WTC11 (cell line): ENCODE results near the gene FAM20A.

Source experiments
- CTCF ChIP-seq: fragments of 200-600 bp; IDR thresholded peaks from 2 replicates; pipeline ENCODE4 v1.8.0; 2022; ENCODE audit warnings: antibody characterized with exemption
- ETV6 ChIP-seq: sonication (generic); formaldehyde crosslinking; IDR thresholded peaks from 2 replicates; pipeline ENCODE4 v1.8.1; 2022; ENCODE audit warnings: mild to moderate bottlenecking, missing genetic modification reagents
- GABPB1 ChIP-seq: sonication (generic); formaldehyde crosslinking; IDR thresholded peaks from 2 replicates; pipeline ENCODE4 v1.8.1; 2023; ENCODE audit warnings: mild to moderate bottlenecking, missing genetic modification reagents
- GTF2I ChIP-seq: fragments of 250-450 bp; sonication (Bioruptor Pico); conservative IDR thresholded peaks from 2 replicates; pipeline ENCODE4 v1.4.0; 2021; ENCODE audit warnings: mild to moderate bottlenecking
- ZNF121 ChIP-seq: sonication (generic); formaldehyde crosslinking; IDR thresholded peaks from 2 replicates; pipeline ENCODE4 v1.8.0; 2023; ENCODE audit warnings: missing genetic modification reagents
- ZNF219 ChIP-seq: sonication (generic); formaldehyde crosslinking; IDR thresholded peaks from 2 replicates; pipeline ENCODE4 v1.8.0; 2023; ENCODE audit warnings: missing genetic modification reagents, mild to moderate bottlenecking, borderline replicate concordance

DNA sequence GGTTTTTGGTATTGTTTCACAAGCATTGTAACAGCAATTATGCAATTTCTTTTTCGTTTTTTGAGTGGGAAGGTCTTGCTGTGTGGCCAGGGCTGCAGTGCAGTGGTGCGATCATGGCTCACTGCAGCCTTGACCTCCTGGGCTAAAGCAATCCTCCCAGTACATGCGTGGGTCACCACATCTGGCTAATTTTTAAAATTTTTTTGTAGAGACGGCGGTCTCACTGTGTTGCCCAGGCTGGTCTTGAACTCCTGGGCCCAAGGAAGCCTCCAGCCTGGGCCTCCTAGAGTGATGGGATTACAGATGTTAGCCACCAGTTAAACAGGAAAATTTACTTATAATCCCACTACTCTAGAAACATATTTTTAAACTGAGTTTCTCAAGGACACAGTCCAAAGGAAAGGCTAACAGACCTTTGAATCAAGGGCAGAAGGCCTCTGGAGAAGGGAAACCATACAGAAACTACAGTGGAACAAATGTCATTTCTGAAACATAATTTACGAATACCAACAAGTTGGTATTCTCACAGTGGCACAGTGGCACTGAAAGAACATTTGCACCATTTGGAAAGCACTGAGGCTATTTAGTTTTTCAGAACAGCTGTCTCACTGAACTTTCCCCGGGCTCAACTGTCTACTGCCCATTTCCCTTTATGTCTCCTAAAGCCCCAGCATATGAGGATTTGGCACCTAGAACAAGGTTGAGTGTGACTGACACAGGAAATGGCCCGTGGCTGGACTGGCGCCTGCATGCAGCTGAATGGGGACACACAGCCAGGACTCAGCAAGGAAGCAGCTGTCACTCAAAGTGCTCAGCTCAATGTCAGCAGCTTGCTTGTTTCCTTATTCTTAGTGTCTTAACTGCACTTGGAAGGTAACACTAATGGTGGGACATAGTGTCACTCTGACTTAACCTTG is 91.8 kb downstream of the FAM20A start:
- TF ChIP-seq GABPB1 (CRISPR knock-in tag): no peak
- TF ChIP-seq CTCF: no peak
- TF ChIP-seq GTF2I (CRISPR knock-in tag): no peak
- TF ChIP-seq ETV6: no peak
- no peak for TF ChIP-seq ZNF121 (CRISPR knock-in tag)
- no peak for TF ChIP-seq ZNF219
